Fibroblast of lung (primary cell): ENCODE results near the gene HS6ST2. TPM values are rescaled to one million over a fixed set of nuclear protein-coding genes. Genes with fewer than 3 reads are reported as not detected.

Experiments used
- DNase-seq, 2 donors: peaks; one replicate each; pipeline versions ENCODE4 v3.0.0 to v3.0.0-alpha.2; 2010; ENCODE audit warnings: low read depth in 2 of 2
- H2AFZ ChIP-seq: 2 replicates; pipeline ENCODE4 v1.5.1; 2012; ENCODE audit warnings: low read length, control low read depth, inconsistent platforms
- H3K27ac ChIP-seq: 2 replicates; pipeline ENCODE4 v1.5.1; 2011; ENCODE audit warnings: low read length, control low read depth; ENCODE audit not compliant: insufficient read depth
- H3K27me3 ChIP-seq: 2 replicates; pipeline ENCODE4 v1.5.1; 2011; ENCODE audit warnings: mild to moderate bottlenecking, low read length; ENCODE audit not compliant: control insufficient read depth, insufficient read depth
- H3K36me3 ChIP-seq: 2 replicates; pipeline ENCODE4 v1.5.1; 2011; ENCODE audit warnings: low read length; ENCODE audit not compliant: control insufficient read depth, insufficient read depth
- H3K4me1 ChIP-seq: 2 replicates; pipeline ENCODE4 v1.5.1; 2011; ENCODE audit warnings: low read length; ENCODE audit not compliant: control insufficient read depth, insufficient read depth; ENCODE audit errors: extremely low read depth
- H3K4me2 ChIP-seq: 2 replicates; pipeline ENCODE4 v1.5.1; 2011; ENCODE audit warnings: low read length, control low read depth; ENCODE audit not compliant: insufficient read depth; ENCODE audit errors: extremely low read depth
- H3K4me3 ChIP-seq, 4 experiments: fragments of 200-600 bp in 1 of 4; sonication (generic) in 1 of 4; replicated peaks in 1 of 4; 2 replicates each; pipeline ENCODE4 v1.5.1; 2011 to 2016; ENCODE audit warnings: low read length in 4 of 4, low read depth in 3 of 4, mild to moderate bottlenecking in 3 of 4, control low read depth in 2 of 4, inconsistent platforms in 1 of 4, mixed read lengths in 1 of 4; ENCODE audit not compliant: insufficient read depth in 1 of 4; ENCODE audit errors: control extremely low read depth in 1 of 4
- H3K79me2 ChIP-seq: 2 replicates; pipeline ENCODE4 v1.5.1; 2012; ENCODE audit warnings: mild to moderate bottlenecking, low read length, inconsistent platforms; ENCODE audit not compliant: control insufficient read depth, insufficient read depth
- H3K9ac ChIP-seq: 2 replicates; pipeline ENCODE4 v1.5.1; 2011; ENCODE audit warnings: mild to moderate bottlenecking, low read length, control low read depth; ENCODE audit not compliant: insufficient read depth
- H3K9me3 ChIP-seq: 2 replicates; pipeline ENCODE4 v1.5.1; 2012; ENCODE audit warnings: low read depth, low read length; ENCODE audit not compliant: control insufficient read depth, insufficient read depth
- H4K20me1 ChIP-seq: 2 replicates; pipeline ENCODE4 v1.5.1; 2011; ENCODE audit warnings: low read length; ENCODE audit not compliant: control insufficient read depth, insufficient read depth; ENCODE audit errors: extremely low read depth
- EZH2 ChIP-seq: IDR thresholded peaks from 2 replicates; pipeline ENCODE4 v1.5.1; 2012; ENCODE audit warnings: low read length, control low read depth, mild to moderate bottlenecking; ENCODE audit errors: missing control alignments
- polyA plus RNA-seq, 2 donors: library from polyadenylated mRNA; depleted of rRNA in 1 of 2; stranded (reverse) in 1 of 2; unstranded in 1 of 2; fragments of >200 nt; gene quantifications; 2 replicates each; pipeline ENCODE4 v1.2.1, GENCODE V29; 2011 to 2012; ENCODE audit warnings: missing spikeins in 1 of 2
- total RNA-seq: library from RNA; depleted of rRNA; stranded (reverse); fragments of >200 nt; gene quantifications from 2 replicates; pipeline ENCODE4 v1.2.1, GENCODE V29; 2014
- TF ChIP-seq, protein P1 (sequence below), 2 donors: IDR thresholded peaks in 1 of 2; conservative IDR thresholded peaks in 1 of 2; 1 replicate in 1 of 2; 2 replicates in 1 of 2; pipeline ENCODE4 v1.5.1; 2011 to 2012; ENCODE audit warnings: low read length in 2 of 2, control low read depth in 1 of 2, inconsistent platforms in 1 of 2, low read depth in 1 of 2, mild to moderate bottlenecking in 1 of 2

The HS6ST2 gene
- total and polyA plus RNA-seq, 2 donors (not counting 1 experiment from before 2014, with no cell fraction given): 0.01 to 0.17 TPM

DNA sequence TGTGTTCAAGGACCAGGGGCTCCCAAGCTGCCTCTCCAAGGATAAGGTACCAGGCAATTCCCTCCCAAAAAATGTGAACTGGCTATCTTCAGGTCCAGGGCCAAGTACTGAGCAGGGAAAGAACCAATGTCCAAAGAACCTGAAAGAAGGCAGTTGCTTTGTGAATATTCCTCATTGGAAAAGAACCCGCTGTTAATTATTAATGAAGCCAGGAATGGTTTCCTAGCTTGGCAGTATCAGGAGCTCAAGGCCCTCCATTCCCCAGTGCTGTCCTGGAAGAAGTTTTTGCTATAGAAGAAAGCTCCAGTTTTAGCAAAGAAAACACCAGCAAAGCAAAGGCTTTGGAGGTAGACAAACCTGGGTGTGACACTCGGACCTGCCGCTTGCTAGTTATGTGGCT lies 339.6 kb downstream of the HS6ST2 start:
- Histone ChIP-seq H2AFZ (no peak overlapping the region), H3K9ac (no peak overlapping the region), H3K27ac (no peak overlapping the region), H3K79me2 (no peaks in the 10 kb centered on the region), H3K4me1 (no peaks in the 10 kb centered on the region), H3K36me3 (no peaks in the 10 kb centered on the region), H3K4me2 (no peak overlapping the region), H3K27me3 (no peaks in the 10 kb centered on the region), H3K4me3 (no peak overlapping the region), H3K9me3 (no peaks in the 10 kb centered on the region), H4K20me1 (no peaks in the 10 kb centered on the region)
- no peak for DNase-seq
- TF ChIP-seq, protein P1, sequence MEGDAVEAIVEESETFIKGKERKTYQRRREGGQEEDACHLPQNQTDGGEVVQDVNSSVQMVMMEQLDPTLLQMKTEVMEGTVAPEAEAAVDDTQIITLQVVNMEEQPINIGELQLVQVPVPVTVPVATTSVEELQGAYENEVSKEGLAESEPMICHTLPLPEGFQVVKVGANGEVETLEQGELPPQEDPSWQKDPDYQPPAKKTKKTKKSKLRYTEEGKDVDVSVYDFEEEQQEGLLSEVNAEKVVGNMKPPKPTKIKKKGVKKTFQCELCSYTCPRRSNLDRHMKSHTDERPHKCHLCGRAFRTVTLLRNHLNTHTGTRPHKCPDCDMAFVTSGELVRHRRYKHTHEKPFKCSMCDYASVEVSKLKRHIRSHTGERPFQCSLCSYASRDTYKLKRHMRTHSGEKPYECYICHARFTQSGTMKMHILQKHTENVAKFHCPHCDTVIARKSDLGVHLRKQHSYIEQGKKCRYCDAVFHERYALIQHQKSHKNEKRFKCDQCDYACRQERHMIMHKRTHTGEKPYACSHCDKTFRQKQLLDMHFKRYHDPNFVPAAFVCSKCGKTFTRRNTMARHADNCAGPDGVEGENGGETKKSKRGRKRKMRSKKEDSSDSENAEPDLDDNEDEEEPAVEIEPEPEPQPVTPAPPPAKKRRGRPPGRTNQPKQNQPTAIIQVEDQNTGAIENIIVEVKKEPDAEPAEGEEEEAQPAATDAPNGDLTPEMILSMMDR (conservative IDR thresholded peaks at IDR 0.05 in 1 of 2, IDR thresholded peaks at IDR 0.05 in 1 of 2; ENCODE audit: low read depth in 1 of 2, low read length in 2 of 2): no peak
- no peak for TF ChIP-seq EZH2

- Histone ChIP-seq H3K36me3 (no peaks in the 10 kb centered on the region), H4K20me1 (no peaks in the 10 kb centered on the region), H3K4me2 (no peak overlapping the region), H3K9ac (no peak overlapping the region), H3K27me3 (no peaks in the 10 kb centered on the region), H3K4me1 (no peaks in the 10 kb centered on the region), H3K4me3 (no peak overlapping the region), H3K79me2 (no peaks in the 10 kb centered on the region), H3K9me3 (no peaks in the 10 kb centered on the region), H2AFZ (no peak overlapping the region), H3K27ac (no peak overlapping the region)
- no peak for TF ChIP-seq EZH2
- TF ChIP-seq, protein P1 (conservative IDR thresholded peaks at IDR 0.05 in 1 of 2, IDR thresholded peaks at IDR 0.05 in 1 of 2; ENCODE audit: low read depth in 1 of 2, low read length in 2 of 2): peak; percentile 12 to 45
- DNase-seq: peak; percentile 17 to 55
Measured at GRCh38 chrX:132615391-132616131, 342.9 kb downstream of the HS6ST2 start.

DNA sequence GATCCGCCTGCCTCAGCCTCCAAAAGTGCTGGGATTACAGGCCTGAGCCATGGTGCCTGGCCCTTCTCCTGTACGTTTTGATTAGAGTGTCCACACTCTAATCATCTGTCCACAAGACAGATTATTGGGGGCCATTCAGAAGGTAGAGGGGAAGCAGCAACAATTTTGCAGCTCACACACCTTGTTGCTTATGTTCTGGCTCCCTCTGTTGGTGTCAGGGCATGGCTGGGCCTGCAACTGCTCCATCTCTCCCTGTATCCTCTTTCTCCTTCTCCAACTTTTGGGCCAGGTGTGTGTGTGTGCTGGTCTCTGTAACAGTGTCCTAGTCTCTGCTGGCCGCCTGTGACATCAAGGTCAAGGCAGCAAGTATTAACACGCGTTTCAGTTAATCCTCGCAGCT lies 344.1 kb downstream of the HS6ST2 start:
- DNase-seq: peak in 1 of 2 donors; percentile 8

More for the DNA sequence above, 344.1 kb downstream of the HS6ST2 start:
- H3K9ac ChIP-seq: no peak overlapping the region
- no peaks in the 10 kb centered on the region for H3K4me1 ChIP-seq
- no peaks in the 10 kb centered on the region for H3K79me2 ChIP-seq
- no peak for TF ChIP-seq EZH2
- TF ChIP-seq, protein P1 (conservative IDR thresholded peaks at IDR 0.05 in 1 of 2, IDR thresholded peaks at IDR 0.05 in 1 of 2; ENCODE audit: low read depth in 1 of 2, low read length in 2 of 2): peak; percentile 24 to 45
- H3K4me2 ChIP-seq: no peak overlapping the region
- H3K27ac ChIP-seq: no peak overlapping the region
- H3K27me3 ChIP-seq: no peaks in the 10 kb centered on the region
- H3K9me3 ChIP-seq: no peaks in the 10 kb centered on the region
- H2AFZ ChIP-seq: no peak overlapping the region
- H3K36me3 ChIP-seq: no peaks in the 10 kb centered on the region
- H3K4me3 ChIP-seq: no peak overlapping the region
- H4K20me1 ChIP-seq: no peaks in the 10 kb centered on the region
